ENCODE measurements around the gene CPSF6. TPM values are rescaled to one million over a fixed set of nuclear protein-coding genes. Genes with fewer than 3 reads are reported as not detected.
"Not testable (repeated sequence)": the region's sequence is repeated elsewhere in the genome, so short reads cannot be mapped to it uniquely, and the experiment has no call there.

Gene CPSF6
- total and polyA plus RNA-seq, 2 donors (not counting 3 experiments of a cell fraction or from before 2014, with no cell fraction given), result 55.8 to 91.7 TPM

DNA sequence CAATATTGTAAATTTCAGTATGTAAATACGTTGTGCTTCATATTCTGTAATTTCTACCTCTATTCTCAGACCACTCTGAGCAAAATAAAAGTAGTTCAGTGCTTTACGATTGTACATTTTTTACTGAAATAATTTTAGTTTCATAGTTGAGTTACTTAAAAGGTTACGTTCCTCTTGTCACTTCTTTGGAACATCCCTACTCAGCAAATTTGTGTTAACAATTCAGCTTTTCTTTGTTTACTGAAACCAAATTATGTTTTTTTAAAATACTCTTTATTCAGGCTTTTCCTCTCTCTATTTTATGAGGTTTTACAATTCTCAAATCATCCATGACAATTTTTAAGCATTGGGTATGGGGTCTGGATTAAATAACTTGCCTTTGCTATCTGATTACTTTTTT lies 25.8 kb downstream of the CPSF6 start:
- Histone ChIP-seq H3K9ac (replicated peaks; ENCODE audit: extremely low read depth, insufficient read depth, low read length) (no peak overlapping the region), H3K9me3 (replicated peaks; ENCODE audit: control insufficient read depth, insufficient read depth, low read length) (no peaks in the 10 kb centered on the region), H3K4me1 (ENCODE audit: control insufficient read depth, extremely low read depth, insufficient read depth, low read length) (peaks cover 11% of the 10 kb centered on the region), H3K4me2 (ENCODE audit: insufficient read depth, low read length) (no peak overlapping the region), H3K27me3 (ENCODE audit: control insufficient read depth in 2 of 2, insufficient read depth in 2 of 2, low read length in 2 of 2) (no peaks in the 10 kb centered on the region), H2AFZ (ENCODE audit: low read depth, low read length) (no peak overlapping the region), H3K4me3 (replicated peaks in 1 of 3; ENCODE audit: insufficient read depth in 1 of 3, low read depth in 1 of 3, low read length in 3 of 3) (no peak overlapping the region), H3K36me3 (ENCODE audit: control insufficient read depth in 2 of 2, extremely low read depth in 1 of 2, insufficient read depth in 2 of 2, low read length in 2 of 2) (peaks cover 2 to 17% of the 10 kb centered on the region in 2 experiments), H3K9me1 (replicated peaks; ENCODE audit: control insufficient read depth, extremely low read depth, insufficient read depth, low read length) (no peaks in the 10 kb centered on the region), H3K27ac (ENCODE audit: insufficient read depth, low read depth, low read length) (no peak overlapping the region), H3K79me2 (ENCODE audit: control insufficient read depth, insufficient read depth, low read length) (no peaks in the 10 kb centered on the region), H4K20me1 (replicated peaks; ENCODE audit: control insufficient read depth, extremely low read depth, insufficient read depth, low read length) (no peaks in the 10 kb centered on the region)
- no peak for DNase-seq (ENCODE audit: low read depth, low spot score)
- ChIA-PET CTCF (interaction anchor here (0.7 to 3.5 kb wide), 6 partner anchors 8 to 930 kb away, joined by 3 to 43 read pairs (median 6); no protein-coding TSS in a partner anchor), POLR2A (interaction anchor here (0.7 kb wide), 2 partner anchors 9 to 18 kb away, joined by 3 to 8 read pairs; no protein-coding TSS in a partner anchor)
- intact Hi-C loops (cut with micrococcal nuclease) (no loop called here), dilution Hi-C loops (cut with MboI; ENCODE audit: extremely low pct_ligation_motif_present, low sequenced_read_pairs) (no loop called here)
- BruUV-seq (replicated peaks), result no TSS peak
- no peak for FAIRE-seq
- TF ChIP-seq EZH2 (IDR thresholded peaks at IDR 0.05; ENCODE audit: borderline replicate concordance, low read depth, low read length, severe bottlenecking), result no peak
- no peak for TF ChIP-seq JUN (IDR thresholded peaks at IDR 0.05; ENCODE audit: borderline replicate concordance, insufficient read depth, insufficient read length, low read depth)

DNA sequence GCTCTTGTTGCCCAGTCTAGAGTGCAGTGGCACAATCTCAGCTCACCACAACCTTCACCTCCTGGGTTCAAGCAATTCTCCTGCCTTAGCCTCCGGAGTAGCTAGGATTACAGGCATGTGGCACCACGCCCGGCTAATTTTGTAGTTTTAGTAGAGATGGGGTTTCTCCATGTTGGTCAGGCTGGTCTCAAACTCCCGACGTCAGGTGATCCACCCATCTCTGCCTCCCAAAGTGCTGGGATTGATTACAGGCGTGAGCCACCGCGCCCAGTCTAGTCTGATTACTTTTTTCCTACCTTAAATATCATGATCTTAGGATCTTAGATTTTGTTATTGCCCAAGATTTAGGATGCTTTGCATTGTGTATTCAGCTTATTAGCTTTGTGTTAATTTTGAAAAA lies 26.3 kb downstream of the CPSF6 start:
- H3K27ac ChIP-seq (ENCODE audit: insufficient read depth, low read depth, low read length); BruUV-seq (replicated peaks); H3K9me3 ChIP-seq (replicated peaks; ENCODE audit: control insufficient read depth, insufficient read depth, low read length); H3K4me3 ChIP-seq (replicated peaks in 1 of 3; ENCODE audit: insufficient read depth in 1 of 3, low read depth in 1 of 3, low read length in 3 of 3); H2AFZ ChIP-seq (ENCODE audit: low read depth, low read length); H4K20me1 ChIP-seq (replicated peaks; ENCODE audit: control insufficient read depth, extremely low read depth, insufficient read depth, low read length); H3K9ac ChIP-seq (replicated peaks; ENCODE audit: extremely low read depth, insufficient read depth, low read length); H3K4me2 ChIP-seq (ENCODE audit: insufficient read depth, low read length); intact Hi-C loops (cut with micrococcal nuclease); DNase-seq (ENCODE audit: low read depth, low spot score); FAIRE-seq; H3K27me3 ChIP-seq (ENCODE audit: control insufficient read depth in 2 of 2, insufficient read depth in 2 of 2, low read length in 2 of 2); H3K9me1 ChIP-seq (replicated peaks; ENCODE audit: control insufficient read depth, extremely low read depth, insufficient read depth, low read length); H3K79me2 ChIP-seq (ENCODE audit: control insufficient read depth, insufficient read depth, low read length); dilution Hi-C loops (cut with MboI; ENCODE audit: extremely low pct_ligation_motif_present, low sequenced_read_pairs): not testable (repeated sequence)
- Histone ChIP-seq H3K36me3 (ENCODE audit: control insufficient read depth in 2 of 2, extremely low read depth in 1 of 2, insufficient read depth in 2 of 2, low read length in 2 of 2) (peaks cover 2 to 17% of the 10 kb centered on the region in 2 experiments), H3K4me1 (ENCODE audit: control insufficient read depth, extremely low read depth, insufficient read depth, low read length) (peaks cover 11% of the 10 kb centered on the region)
- ChIA-PET CTCF (interaction anchor here (0.7 to 3.5 kb wide), 7 partner anchors 8 to 930 kb away, joined by 3 to 43 read pairs (median 6); no protein-coding TSS in a partner anchor), POLR2A (interaction anchor here (0.7 kb wide), 2 partner anchors 9 to 18 kb away, joined by 3 to 8 read pairs; no protein-coding TSS in a partner anchor)

Data from endothelial cell of umbilical vein (primary cell).